GM23338 (cell line): ENCODE measurements around the gene TMEM61. TPM values are rescaled to one million over a fixed set of nuclear protein-coding genes. Genes with fewer than 3 reads are reported as not detected.

ENCODE experiments used
- ATAC-seq: fragments of 200-7000 bp; cut with Tn5 transposase; 3 replicates; pipeline ENCODE4 v1.9.1; 2020
- DNase-seq: peaks from one replicate; pipeline ENCODE4 v3.0.0-alpha.2; 2015; ENCODE audit warnings: low spot score
- H2AFZ ChIP-seq: fragments of 200-600 bp; sonication (generic); 2 replicates; pipeline ENCODE4 v1.8.0; 2016; ENCODE audit warnings: antibody characterized with exemption, mild to moderate bottlenecking, moderate library complexity
- H3F3A ChIP-seq: fragments of 200-600 bp; sonication (generic); replicated peaks from 2 replicates; pipeline ENCODE4 v1.8.0; 2017; ENCODE audit warnings: antibody characterized with exemption, mixed run types, low read depth
- H3K27ac ChIP-seq: fragments of 200-600 bp; sonication (generic); 2 replicates; pipeline ENCODE4 v1.6.1; 2016; ENCODE audit warnings: low read depth
- H3K27me3 ChIP-seq: fragments of 200-600 bp; sonication (generic); 2 replicates; pipeline ENCODE4 v1.8.0; 2016; ENCODE audit warnings: mild to moderate bottlenecking, mixed run types, moderate library complexity; ENCODE audit not compliant: insufficient read depth
- H3K36me3 ChIP-seq: fragments of 200-600 bp; sonication (generic); 2 replicates; pipeline ENCODE4 v1.8.0; 2016; ENCODE audit warnings: mild to moderate bottlenecking; ENCODE audit not compliant: insufficient read depth
- H3K4me1 ChIP-seq: fragments of 200-600 bp; sonication (generic); 2 replicates; pipeline ENCODE4 v1.8.0; 2016; ENCODE audit warnings: mild to moderate bottlenecking, moderate library complexity; ENCODE audit not compliant: insufficient read depth
- H3K4me2 ChIP-seq: fragments of 200-600 bp; sonication (generic); 2 replicates; pipeline ENCODE4 v1.7.1; 2017; ENCODE audit warnings: mixed run types
- H3K4me3 ChIP-seq: fragments of 200-600 bp; sonication (generic); 2 replicates; pipeline ENCODE4 v1.6.1; 2016; ENCODE audit warnings: mixed run types
- H3K79me2 ChIP-seq: fragments of 200-600 bp; sonication (generic); replicated peaks from 2 replicates; pipeline ENCODE4 v1.8.0; 2017; ENCODE audit warnings: mild to moderate bottlenecking; ENCODE audit not compliant: insufficient read depth
- H3K9me2 ChIP-seq: fragments of 200-600 bp; sonication (generic); 2 replicates; pipeline ENCODE4 v1.8.0; 2017; ENCODE audit not compliant: insufficient read depth
- H4K20me1 ChIP-seq: fragments of 200-600 bp; sonication (generic); replicated peaks from 2 replicates; pipeline ENCODE4 v1.8.0; 2017; ENCODE audit warnings: mild to moderate bottlenecking; ENCODE audit not compliant: insufficient read depth
- H3K27ac Mint-ChIP-seq: 2 replicates; pipeline ENCODE4 v1.8.0; 2020; ENCODE audit warnings: inconsistent platforms, mild to moderate bottlenecking, moderate library complexity, mixed read lengths
- H3K27me3 Mint-ChIP-seq: 3 replicates; pipeline ENCODE4 v1.8.0; 2022; ENCODE audit warnings: low read depth, mild to moderate bottlenecking, moderate library complexity, mixed read lengths, inconsistent platforms; ENCODE audit not compliant: insufficient read depth, poor library complexity
- H3K36me3 Mint-ChIP-seq: 3 replicates; pipeline ENCODE4 v1.8.0; 2021; ENCODE audit warnings: low read depth, mild to moderate bottlenecking, inconsistent platforms, moderate library complexity, mixed read lengths
- H3K4me1 Mint-ChIP-seq: 3 replicates; pipeline ENCODE4 v1.8.0; 2020; ENCODE audit warnings: mild to moderate bottlenecking, inconsistent platforms, mixed read lengths
- H3K4me3 Mint-ChIP-seq: 3 replicates; pipeline ENCODE4 v1.8.0; 2021; ENCODE audit warnings: moderate library complexity, mild to moderate bottlenecking, inconsistent platforms, mixed read lengths
- H3K9me3 Mint-ChIP-seq: 3 replicates; pipeline ENCODE4 v1.8.0; 2020; ENCODE audit warnings: moderate library complexity, mild to moderate bottlenecking, inconsistent platforms, mixed read lengths
- CREB1 ChIP-seq: fragments of 250-450 bp; sonication (Bioruptor Pico); IDR thresholded peaks from 2 replicates; pipeline ENCODE4 v1.5.0; 2020; ENCODE audit warnings: low read depth, mild to moderate bottlenecking, moderate library complexity
- EZH2 ChIP-seq: fragments of 200-600 bp; sonication (generic); IDR thresholded peaks from one replicate; pipeline ENCODE4 v1.8.0; 2017; ENCODE audit warnings: antibody characterized with exemption, mild to moderate bottlenecking, low read depth; ENCODE audit not compliant: unreplicated experiment
- EZH2phosphoT487 ChIP-seq: fragments of 200-600 bp; sonication (generic); IDR thresholded peaks from one replicate; pipeline ENCODE4 v1.8.1; 2018; ENCODE audit warnings: antibody characterized with exemption; ENCODE audit not compliant: unreplicated experiment
- JUNB ChIP-seq: IDR thresholded peaks from one replicate; pipeline ENCODE4 v1.6.1; 2016; ENCODE audit warnings: antibody characterized with exemption; ENCODE audit not compliant: unreplicated experiment
- NANOG ChIP-seq: IDR thresholded peaks from 2 replicates; pipeline ENCODE4 v1.6.1; 2016; ENCODE audit warnings: antibody characterized with exemption, borderline replicate concordance
- POLR2AphosphoS5 ChIP-seq: IDR thresholded peaks from 2 replicates; pipeline ENCODE4 v1.6.1; 2016; ENCODE audit warnings: antibody characterized with exemption, low read depth
- REST ChIP-seq: IDR thresholded peaks from one replicate; pipeline ENCODE4 v1.6.1; 2018; ENCODE audit warnings: antibody characterized with exemption; ENCODE audit not compliant: unreplicated experiment
- STAT1 ChIP-seq: IDR thresholded peaks from one replicate; pipeline ENCODE4 v1.6.1; 2016; ENCODE audit warnings: antibody characterized with exemption; ENCODE audit not compliant: unreplicated experiment
- ZNF114 ChIP-seq: fragments of 250-450 bp; sonication (Bioruptor Pico); IDR thresholded peaks from 2 replicates; pipeline ENCODE4 v1.5.0; 2020; ENCODE audit warnings: mild to moderate bottlenecking, moderate library complexity
- ZNF331 ChIP-seq: fragments of 250-450 bp; sonication (Bioruptor Pico); IDR thresholded peaks from 2 replicates; pipeline ENCODE4 v1.5.0; 2020; ENCODE audit warnings: low read depth, mild to moderate bottlenecking, moderate library complexity
- polyA plus RNA-seq: library from polyadenylated mRNA; unstranded; fragments of >200 nt; fragmentation: Nextera tagmentation; extraction: Ambion mirVana; gene quantifications from 2 replicates; pipeline ENCODE4 v1.2.1, GENCODE V29; 2016
- total RNA-seq: library from RNA; depleted of rRNA; stranded (reverse); fragments of >200 nt; shearing (Covaris generic); gene quantifications from 2 replicates; pipeline ENCODE4 v1.2.3, GENCODE V29; 2014
- TF ChIP-seq, protein P1 (sequence below): IDR thresholded peaks from 2 replicates; pipeline ENCODE4 v1.6.1; 2016; ENCODE audit warnings: antibody characterized with exemption
- TF ChIP-seq, protein P2 (sequence below), 2 experiments: fragments of 200-600 bp in 1 of 2; sonication (generic) in 1 of 2; conservative IDR thresholded peaks; 2 replicates each; pipeline versions ENCODE4 v1.5.1 to v1.6.1; 2016 to 2017; ENCODE audit warnings: antibody characterized with exemption in 2 of 2, low read depth in 2 of 2, mild to moderate bottlenecking in 2 of 2, moderate library complexity in 1 of 2

Gene TMEM61
- total and polyA plus RNA-seq, 2 experiments from 2014 or later = 2.0 to 3.6 TPM

- TF ChIP-seq, protein P1, sequence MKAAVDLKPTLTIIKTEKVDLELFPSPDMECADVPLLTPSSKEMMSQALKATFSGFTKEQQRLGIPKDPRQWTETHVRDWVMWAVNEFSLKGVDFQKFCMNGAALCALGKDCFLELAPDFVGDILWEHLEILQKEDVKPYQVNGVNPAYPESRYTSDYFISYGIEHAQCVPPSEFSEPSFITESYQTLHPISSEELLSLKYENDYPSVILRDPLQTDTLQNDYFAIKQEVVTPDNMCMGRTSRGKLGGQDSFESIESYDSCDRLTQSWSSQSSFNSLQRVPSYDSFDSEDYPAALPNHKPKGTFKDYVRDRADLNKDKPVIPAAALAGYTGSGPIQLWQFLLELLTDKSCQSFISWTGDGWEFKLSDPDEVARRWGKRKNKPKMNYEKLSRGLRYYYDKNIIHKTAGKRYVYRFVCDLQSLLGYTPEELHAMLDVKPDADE = no peak
- TF ChIP-seq ZNF331 (CRISPR knock-in tag) (no peak), CREB1 (CRISPR knock-in tag) (no peak), POLR2AphosphoS5 (no peak), NANOG (no peak), REST (no peak), JUNB (no peak), EZH2phosphoT487 (no peak), EZH2 (no peak)
- TF ChIP-seq, protein P2, sequence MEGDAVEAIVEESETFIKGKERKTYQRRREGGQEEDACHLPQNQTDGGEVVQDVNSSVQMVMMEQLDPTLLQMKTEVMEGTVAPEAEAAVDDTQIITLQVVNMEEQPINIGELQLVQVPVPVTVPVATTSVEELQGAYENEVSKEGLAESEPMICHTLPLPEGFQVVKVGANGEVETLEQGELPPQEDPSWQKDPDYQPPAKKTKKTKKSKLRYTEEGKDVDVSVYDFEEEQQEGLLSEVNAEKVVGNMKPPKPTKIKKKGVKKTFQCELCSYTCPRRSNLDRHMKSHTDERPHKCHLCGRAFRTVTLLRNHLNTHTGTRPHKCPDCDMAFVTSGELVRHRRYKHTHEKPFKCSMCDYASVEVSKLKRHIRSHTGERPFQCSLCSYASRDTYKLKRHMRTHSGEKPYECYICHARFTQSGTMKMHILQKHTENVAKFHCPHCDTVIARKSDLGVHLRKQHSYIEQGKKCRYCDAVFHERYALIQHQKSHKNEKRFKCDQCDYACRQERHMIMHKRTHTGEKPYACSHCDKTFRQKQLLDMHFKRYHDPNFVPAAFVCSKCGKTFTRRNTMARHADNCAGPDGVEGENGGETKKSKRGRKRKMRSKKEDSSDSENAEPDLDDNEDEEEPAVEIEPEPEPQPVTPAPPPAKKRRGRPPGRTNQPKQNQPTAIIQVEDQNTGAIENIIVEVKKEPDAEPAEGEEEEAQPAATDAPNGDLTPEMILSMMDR (conservative IDR thresholded peaks at IDR 0.05; ENCODE audit: low read depth in 2 of 2) = no peak
These were observed 7.0 kb downstream of the TMEM61 start (continued) for GRCh38 chr1:54987427-54987826.

DNA sequence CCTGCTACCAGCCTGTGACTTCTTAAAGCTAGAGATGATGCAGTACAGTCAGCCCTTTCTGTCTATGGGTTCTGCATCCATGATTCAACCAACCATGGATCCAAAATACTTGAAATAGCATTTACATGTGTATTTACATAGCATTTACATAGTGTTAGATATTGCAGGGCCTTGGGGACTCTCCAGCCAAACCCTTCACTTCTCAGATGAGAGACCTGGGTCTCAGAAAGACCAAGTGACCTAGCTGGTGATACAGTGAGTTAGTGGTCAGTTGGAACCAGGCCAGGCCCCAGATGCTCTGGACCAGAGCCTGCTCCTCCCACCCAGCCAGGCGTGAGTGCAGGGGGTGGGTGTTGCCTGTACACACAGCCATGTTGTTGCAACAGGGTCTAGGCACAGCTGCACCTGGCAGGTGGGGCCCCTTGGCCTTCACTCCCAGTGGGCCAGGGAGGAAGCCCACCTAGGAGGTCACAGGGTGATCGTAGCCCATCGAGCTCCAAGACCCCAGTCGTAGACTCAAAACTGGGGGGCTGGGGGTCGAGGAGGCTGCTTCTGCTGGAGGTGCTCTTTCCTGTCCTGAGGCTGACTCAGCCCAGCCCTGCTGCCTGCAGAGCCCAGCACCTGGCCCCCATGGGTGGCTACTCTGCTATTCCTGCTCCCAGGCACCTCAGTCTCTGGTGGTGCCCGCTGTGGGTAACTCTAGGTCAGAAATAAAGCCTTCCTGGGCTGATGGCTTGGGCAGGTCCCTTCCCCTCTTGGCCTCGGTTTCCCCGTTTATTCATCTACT lies 7.7 kb downstream of the TMEM61 start:
- Mint-ChIP-seq H3K27me3 (peaks cover 16% of the 10 kb centered on the region), H3K27ac (no peak overlapping the region), H3K36me3 (no peaks in the 10 kb centered on the region), H3K9me3 (no peaks in the 10 kb centered on the region), H3K4me1 (peaks cover 13% of the 10 kb centered on the region), H3K4me3 (no peak overlapping the region)
- Histone ChIP-seq H3K27ac (no peak overlapping the region), H3K9me2 (no peaks in the 10 kb centered on the region), H3K27me3 (no peaks in the 10 kb centered on the region), H2AFZ (no peak overlapping the region), H3K4me3 (no peak overlapping the region), H3K4me1 (peaks cover 7% of the 10 kb centered on the region; the same call in 1 of the 2 replicates), H4K20me1 (no peaks in the 10 kb centered on the region), H3K4me2 (0 out of 2 replicates have a peak overlapping the region, but pooled peaks have one; percentile 20), H3K36me3 (no peaks in the 10 kb centered on the region), H3F3A (no peaks in the 10 kb centered on the region; the same call in 1 of the 2 replicates), H3K79me2 (no peaks in the 10 kb centered on the region)
- ATAC-seq = no peak
- TF ChIP-seq STAT1 = no peak
- TF ChIP-seq POLR2AphosphoS5 = no peak
- no peak for TF ChIP-seq ZNF331 (CRISPR knock-in tag)
- TF ChIP-seq ZNF114 = no peak
- no peak for TF ChIP-seq JUNB
- TF ChIP-seq CREB1 (CRISPR knock-in tag) = no peak
- no peak for DNase-seq
